Measurements from ENCODE around the gene TAF11L4.

DNA sequence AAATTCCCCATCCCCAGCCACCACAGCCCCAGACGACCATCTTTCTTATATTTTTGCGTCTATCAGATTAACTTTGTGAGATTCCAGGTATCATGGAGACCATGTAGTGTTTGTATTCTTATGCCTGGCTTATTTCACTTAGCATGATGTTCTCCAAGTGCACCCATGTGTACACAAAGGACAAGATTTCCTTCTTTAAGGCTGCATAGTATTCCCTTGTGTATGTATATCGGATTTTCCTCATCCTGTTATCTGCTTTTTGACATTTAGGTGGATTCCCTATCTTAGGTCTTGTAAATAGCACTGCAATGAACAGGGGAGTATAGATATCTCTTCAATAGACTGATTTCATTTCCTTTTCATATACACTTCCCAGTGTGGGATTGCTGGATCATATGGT lies 28.8 kb upstream of the TAF11L4 start:
- TF ChIP-seq, protein P1, sequence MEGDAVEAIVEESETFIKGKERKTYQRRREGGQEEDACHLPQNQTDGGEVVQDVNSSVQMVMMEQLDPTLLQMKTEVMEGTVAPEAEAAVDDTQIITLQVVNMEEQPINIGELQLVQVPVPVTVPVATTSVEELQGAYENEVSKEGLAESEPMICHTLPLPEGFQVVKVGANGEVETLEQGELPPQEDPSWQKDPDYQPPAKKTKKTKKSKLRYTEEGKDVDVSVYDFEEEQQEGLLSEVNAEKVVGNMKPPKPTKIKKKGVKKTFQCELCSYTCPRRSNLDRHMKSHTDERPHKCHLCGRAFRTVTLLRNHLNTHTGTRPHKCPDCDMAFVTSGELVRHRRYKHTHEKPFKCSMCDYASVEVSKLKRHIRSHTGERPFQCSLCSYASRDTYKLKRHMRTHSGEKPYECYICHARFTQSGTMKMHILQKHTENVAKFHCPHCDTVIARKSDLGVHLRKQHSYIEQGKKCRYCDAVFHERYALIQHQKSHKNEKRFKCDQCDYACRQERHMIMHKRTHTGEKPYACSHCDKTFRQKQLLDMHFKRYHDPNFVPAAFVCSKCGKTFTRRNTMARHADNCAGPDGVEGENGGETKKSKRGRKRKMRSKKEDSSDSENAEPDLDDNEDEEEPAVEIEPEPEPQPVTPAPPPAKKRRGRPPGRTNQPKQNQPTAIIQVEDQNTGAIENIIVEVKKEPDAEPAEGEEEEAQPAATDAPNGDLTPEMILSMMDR (conservative IDR thresholded peaks at IDR 0.05; ENCODE audit: low read depth, low read length): no peak
- no peak for TF ChIP-seq EZH2 (IDR thresholded peaks at IDR 0.05; ENCODE audit: low read length, unreplicated experiment)
- TF ChIP-seq EZH2phosphoT487 (IDR thresholded peaks at IDR 0.05; ENCODE audit: borderline replicate concordance, low read length): no peak

Data from PC-3 (cell line).